Measurements from ENCODE around the gene CPNE5.
A peak's percentile ranks its signal among the peaks of the same experiment; 100 is the strongest.

The CPNE5 gene

DNA sequence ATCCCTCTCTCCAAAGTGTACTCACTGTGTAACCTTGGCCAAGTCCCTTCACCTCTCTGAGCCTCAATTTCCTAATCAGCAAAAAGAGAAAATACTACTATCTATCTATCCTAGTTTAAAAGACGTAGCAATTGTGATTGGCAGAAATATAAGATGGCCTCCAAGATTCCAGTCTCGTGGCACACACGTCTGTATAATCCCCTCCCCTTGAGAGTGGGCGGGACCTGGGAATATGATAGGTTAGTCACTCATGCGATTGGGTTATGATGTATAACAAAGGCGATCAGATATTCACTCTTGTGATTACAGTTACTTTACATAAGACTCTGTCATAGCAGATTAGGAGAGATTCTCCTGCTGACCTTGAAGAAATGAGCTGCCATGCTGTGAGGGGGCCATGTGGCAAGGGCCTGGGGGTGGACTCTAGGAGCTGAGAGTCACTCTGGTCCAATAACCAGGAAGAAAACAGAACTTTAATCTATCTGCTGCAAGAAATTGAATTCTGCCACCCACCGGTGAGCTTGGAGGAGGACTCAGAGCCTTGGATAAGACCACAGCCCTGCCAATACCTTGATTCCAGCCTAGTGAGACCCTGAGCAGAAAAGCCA lies 6.0 kb downstream of the CPNE5 start:
- DNase-seq, result no peak

GRCh38 chr6:36832313-36832712 lies 6.9 kb downstream of the CPNE5 start:
- DNase-seq, result no peak

DNA sequence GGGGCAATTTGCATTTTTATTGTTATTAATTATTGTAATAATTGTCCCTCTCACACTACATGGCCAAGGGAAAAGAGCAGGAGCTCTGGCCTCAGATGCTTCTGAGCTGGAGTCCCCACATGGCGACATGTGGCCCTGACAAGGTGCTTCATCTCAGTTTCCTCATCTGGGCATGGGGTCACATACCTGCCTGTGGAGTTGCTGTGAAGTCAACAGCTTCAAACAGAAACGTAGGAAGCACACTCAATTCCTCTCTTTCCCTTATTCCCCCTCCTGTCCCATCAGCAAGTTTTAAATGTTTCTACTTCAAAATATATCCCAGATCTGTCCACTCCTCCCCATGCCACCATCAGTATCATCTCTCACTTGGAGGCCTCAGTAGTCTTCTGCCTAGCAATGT lies 8.7 kb downstream of the CPNE5 start:
- no peak for DNase-seq

- no peak for DNase-seq
These were observed 9.2 kb downstream of the CPNE5 start for GRCh38 chr6:36829919-36830544.

DNA sequence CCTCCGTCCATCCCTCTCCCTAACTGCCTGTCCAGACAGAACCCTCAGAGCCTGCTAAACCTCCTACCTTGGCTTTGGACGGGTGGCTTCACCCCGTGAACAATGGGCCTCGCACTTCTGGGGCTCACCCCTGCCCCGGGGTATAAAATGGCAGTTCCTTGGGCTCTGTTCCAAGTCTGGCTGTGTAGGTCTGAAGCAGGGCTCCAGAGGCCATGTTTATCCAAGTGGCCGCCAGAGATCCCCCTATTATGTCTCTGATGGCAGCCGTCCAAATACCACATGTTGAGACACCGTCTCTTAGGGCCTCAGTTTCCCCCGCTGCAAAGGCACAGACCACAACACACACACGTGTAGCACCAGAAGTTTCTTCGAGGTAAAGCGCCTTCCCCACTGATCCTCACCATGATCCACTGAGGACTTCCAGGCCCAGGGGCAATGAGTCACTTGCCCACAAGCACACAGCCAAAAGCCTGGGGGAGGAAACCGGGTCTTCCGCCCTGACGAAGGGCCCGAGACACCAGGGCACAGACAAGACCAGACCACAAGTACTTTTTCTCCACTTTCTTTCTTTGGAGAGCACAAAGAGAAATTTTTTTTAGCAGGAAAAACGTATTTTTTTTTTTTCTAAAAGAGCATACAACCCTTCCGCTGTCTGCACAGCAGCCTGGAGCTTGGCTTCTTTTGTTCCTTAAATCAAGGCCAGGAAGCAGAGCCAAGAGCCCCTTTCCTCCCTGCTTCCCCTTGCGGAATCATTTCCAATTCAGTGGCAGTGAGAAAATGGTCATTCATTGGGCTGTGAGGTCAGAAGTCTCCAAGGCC lies 11.8 kb downstream of the CPNE5 start:
- peak in 1 of 2 donors; percentile 18 for DNase-seq

- no peak for DNase-seq
These were observed 12.6 kb downstream of the CPNE5 start for GRCh38 chr6:36826520-36827227.

- DNase-seq, result no peak
These were observed 13.2 kb downstream of the CPNE5 start for GRCh38 chr6:36825994-36826393.

- no peak for DNase-seq
These were observed 13.8 kb downstream of the CPNE5 start for GRCh38 chr6:36825452-36825851.

- no peak for DNase-seq
These were observed 15.0 kb downstream of the CPNE5 start for GRCh38 chr6:36824253-36824652.

DNA sequence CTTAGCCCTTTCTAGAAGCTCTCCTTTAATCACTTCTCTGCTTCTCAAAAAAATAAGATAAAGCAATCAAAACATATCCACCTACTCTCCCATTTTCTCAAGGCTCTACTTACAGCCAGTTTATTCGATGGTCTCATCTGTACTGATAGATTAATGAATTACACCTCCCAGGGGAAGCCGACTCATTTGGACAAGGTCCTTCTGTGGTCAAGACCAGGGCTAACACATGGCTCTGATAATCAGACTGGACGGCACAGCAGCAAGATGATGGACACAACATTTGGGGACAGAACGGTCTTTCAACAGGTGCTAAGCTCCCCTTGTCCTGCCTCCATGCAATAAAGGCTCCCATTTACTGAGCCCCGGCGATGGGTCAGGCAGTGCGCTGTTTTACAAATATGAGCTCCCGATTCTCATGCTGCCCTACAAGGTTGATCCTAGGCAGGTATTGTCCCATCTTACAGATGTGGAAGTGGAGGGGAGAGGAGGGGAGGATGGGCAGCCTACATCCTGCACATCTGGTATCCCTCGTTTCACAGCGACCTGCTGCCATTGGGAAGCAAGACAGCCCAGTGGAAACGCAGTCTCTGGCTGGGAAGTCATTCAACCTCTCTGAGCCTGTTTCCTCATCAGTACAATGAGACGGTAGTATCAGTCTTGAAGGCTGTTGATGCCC lies 15.7 kb downstream of the CPNE5 start:
- DNase-seq, result no peak

GRCh38 chr6:36822506-36823269 lies 16.6 kb downstream of the CPNE5 start:
- DNase-seq, result no peak

DNA sequence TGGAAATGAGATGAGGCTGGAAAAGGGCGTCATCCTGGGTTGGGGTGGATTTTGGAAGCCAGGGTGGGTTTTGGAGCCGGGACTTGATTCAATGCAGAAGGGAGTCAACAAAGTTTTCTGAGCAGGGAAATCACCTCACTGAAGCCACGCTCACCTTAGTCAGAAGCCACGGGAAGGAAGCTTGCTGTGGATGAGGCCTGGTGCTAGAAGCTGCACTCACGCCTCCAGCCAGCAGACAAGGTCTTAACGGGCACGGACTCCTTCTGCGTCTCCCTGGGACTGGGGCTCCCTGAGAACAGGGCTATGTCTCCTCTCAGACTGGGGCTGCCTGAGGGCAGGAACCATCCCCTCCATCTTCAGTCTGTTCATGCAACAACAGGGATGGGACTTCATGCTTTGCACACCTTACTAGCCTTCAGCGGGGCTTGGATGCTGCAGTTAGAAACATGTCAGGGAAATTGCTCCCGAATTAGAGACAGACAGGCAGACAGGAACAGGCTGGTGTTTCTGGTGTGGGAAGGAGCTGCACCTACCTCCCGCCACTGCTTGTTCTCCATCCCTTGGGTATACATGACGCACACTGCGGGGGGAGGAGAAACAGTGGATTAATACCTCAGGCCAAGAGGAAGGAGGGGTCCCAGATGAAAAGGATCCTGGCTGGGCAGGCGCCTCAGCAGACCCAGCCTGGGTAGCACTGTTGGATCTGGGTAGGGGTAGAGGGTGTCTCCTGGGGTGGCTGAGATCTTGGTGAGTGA lies 17.5 kb downstream of the CPNE5 start:
- no peak for DNase-seq

DNA sequence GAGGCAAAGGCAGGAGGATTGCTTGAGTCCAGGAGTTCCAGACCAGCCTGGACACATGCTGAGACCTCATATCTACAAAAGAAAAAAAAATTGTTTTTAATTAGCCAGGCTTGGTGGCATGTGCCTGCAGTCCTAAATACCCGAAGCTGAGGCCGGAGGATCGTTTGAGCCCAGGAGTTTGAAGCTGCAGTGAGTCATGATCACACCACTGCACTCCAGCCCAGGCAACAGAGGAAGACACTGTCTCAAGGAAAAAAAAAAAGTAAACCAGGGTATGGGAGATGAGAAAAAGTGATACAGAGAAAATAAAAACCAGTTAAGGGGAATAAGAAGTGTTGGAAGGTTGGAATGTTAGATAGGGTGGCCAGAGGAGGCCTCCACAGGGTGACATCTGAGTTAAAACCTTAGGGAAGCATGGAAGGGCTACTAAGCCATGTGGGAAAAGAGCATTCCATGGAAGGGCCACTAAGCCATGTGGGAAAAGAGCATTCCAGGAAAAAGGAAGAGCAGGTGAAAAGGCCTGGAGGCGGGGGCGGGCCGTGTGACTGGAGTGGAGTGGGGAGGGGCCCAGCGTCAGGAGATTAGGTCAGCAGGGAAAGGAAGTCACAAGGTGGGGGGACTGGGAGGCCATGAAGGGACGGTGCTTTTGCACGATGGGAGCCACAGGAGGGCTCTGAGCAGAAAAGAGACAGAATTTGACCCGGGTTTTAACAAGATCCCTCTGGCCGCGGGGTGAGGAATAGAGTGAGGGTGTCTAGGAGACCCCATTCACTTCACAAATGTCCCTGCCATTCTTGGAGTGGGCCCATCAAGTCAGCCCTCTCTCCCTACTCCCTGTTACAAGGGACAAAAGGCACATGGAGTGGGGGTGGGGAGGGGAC lies 18.3 kb downstream of the CPNE5 start:
- DNase-seq, result no peak

GRCh38 chr6:36818756-36819155 lies 20.5 kb downstream of the CPNE5 start:
- no peak for DNase-seq

- no peak for DNase-seq
These were observed 21.4 kb downstream of the CPNE5 start for GRCh38 chr6:36817847-36818246.

DNA sequence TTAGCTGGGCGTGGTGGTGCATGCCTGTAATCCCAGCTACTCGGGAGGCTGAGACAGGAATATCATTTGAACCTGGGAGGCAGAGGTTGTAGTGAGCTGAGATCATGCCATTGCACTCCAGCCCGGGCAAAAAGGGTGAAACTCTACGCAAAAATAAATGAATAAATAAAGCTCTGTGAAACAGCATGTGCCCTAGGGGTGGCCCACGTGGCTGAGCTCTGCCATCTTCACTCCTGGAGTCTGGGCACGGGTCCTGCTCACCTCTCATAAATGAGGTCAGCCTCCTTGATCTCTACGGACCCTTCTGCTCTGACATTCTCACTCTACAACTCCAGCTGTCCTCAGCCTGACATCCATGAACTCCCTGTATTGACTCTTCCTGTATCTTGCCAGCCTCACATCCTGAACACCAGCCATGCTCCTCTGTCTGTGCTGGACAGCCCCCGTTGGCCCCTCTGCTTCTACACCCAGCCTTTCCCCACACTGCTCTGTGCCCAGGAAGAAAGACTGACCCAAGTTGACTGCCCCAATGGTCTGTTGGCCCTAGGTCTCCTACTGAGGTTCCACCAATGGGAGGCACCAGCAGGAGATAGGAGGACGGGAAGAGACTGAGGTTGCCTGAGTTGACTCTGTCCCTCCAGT lies 21.9 kb downstream of the CPNE5 start:
- no peak for DNase-seq

GRCh38 chr6:36815962-36816735 lies 23.1 kb downstream of the CPNE5 start:
- DNase-seq, result no peak

- DNase-seq, result no peak
These were observed 25.0 kb downstream of the CPNE5 start for GRCh38 chr6:36814249-36814648.

- no peak for DNase-seq
These were observed 25.7 kb downstream of the CPNE5 start for GRCh38 chr6:36813526-36813925.
